B cell (primary cell): Measurements from ENCODE around the gene SERINC1.

ENCODE experiments used
- EZH2 ChIP-seq: IDR thresholded peaks from 2 replicates; pipeline ENCODE4 v1.6.1; 2012; ENCODE audit warnings: borderline replicate concordance, low read depth, mild to moderate bottlenecking, moderate library complexity, low read length; ENCODE audit not compliant: insufficient read depth, poor library complexity, severe bottlenecking
- TF ChIP-seq, protein P1 (sequence below): fragments of 200-600 bp; IDR thresholded peaks from one replicate; pipeline ENCODE4 v1.8.0; 2022; ENCODE audit warnings: antibody characterized with exemption, mild to moderate bottlenecking

DNA sequence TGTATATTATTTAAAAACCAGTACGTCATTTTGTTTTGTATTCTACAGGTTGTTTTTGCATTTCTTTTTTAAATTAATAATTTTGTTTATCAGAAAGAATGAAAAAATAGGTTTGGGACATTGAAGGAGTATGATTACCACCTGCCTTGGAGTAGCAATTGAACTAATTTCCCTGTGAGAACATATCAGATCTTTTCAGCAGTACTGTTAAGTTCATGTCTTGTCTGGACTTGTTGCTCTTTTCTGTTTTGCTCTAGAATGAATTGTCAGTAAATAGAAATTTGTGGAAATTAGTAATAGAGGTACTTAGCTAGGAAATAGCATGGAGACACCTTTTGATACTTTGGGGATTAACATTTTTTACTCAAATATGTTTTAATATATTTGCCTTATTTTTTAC, 47.9 kb downstream of the SERINC1 start:
- TF ChIP-seq EZH2, result no peak
- TF ChIP-seq, protein P1, sequence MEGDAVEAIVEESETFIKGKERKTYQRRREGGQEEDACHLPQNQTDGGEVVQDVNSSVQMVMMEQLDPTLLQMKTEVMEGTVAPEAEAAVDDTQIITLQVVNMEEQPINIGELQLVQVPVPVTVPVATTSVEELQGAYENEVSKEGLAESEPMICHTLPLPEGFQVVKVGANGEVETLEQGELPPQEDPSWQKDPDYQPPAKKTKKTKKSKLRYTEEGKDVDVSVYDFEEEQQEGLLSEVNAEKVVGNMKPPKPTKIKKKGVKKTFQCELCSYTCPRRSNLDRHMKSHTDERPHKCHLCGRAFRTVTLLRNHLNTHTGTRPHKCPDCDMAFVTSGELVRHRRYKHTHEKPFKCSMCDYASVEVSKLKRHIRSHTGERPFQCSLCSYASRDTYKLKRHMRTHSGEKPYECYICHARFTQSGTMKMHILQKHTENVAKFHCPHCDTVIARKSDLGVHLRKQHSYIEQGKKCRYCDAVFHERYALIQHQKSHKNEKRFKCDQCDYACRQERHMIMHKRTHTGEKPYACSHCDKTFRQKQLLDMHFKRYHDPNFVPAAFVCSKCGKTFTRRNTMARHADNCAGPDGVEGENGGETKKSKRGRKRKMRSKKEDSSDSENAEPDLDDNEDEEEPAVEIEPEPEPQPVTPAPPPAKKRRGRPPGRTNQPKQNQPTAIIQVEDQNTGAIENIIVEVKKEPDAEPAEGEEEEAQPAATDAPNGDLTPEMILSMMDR, result no peak
